HG02852 (cell line): ENCODE measurements around the gene SLC1A1.
A peak's percentile ranks its signal among the peaks of the same experiment; 100 is the strongest.
"Not testable (repeated sequence)": the region's sequence is repeated elsewhere in the genome, so short reads cannot be mapped to it uniquely, and the experiment has no call there.

Experiments
- ATAC-seq: cut with Tn5 transposase; IDR thresholded peaks from one replicate; pipeline ENCODE4 v1.9.1; 2021; ENCODE audit warnings: mild to moderate bottlenecking, moderate library complexity; ENCODE audit not compliant: unreplicated experiment

The SLC1A1 gene

GRCh38 chr9:4504250-4504649 lies 14.0 kb downstream of the SLC1A1 start:
- no peak for ATAC-seq

- ATAC-seq: peak; percentile 61
Measured at GRCh38 chr9:4506490-4506889, 16.2 kb downstream of the SLC1A1 start.

- no peak for ATAC-seq
Measured at GRCh38 chr9:4507306-4508130, 17.2 kb downstream of the SLC1A1 start.

- no peak for ATAC-seq
Measured at GRCh38 chr9:4508246-4508906, 18.1 kb downstream of the SLC1A1 start.

GRCh38 chr9:4508907-4509589 lies 18.8 kb downstream of the SLC1A1 start:
- ATAC-seq: no peak

- no peak for ATAC-seq
Measured at GRCh38 chr9:4509590-4509984, 19.3 kb downstream of the SLC1A1 start.

- no peak for ATAC-seq
Measured at GRCh38 chr9:4510546-4511322, 20.5 kb downstream of the SLC1A1 start.

- ATAC-seq: no peak
Measured at GRCh38 chr9:4514252-4515128, 24.2 kb downstream of the SLC1A1 start.

GRCh38 chr9:4515958-4516375 lies 25.7 kb downstream of the SLC1A1 start:
- ATAC-seq: peak; percentile 57

- ATAC-seq: no peak
Measured at GRCh38 chr9:4517274-4517673, 27.0 kb downstream of the SLC1A1 start.

- ATAC-seq: no peak
Measured at GRCh38 chr9:4519604-4520003, 29.3 kb downstream of the SLC1A1 start.

GRCh38 chr9:4520055-4520454 lies 29.8 kb downstream of the SLC1A1 start:
- ATAC-seq: no peak

GRCh38 chr9:4530375-4530774 lies 40.1 kb downstream of the SLC1A1 start:
- ATAC-seq: peak; percentile 51

- ATAC-seq: not testable (repeated sequence)
Measured at GRCh38 chr9:4530831-4531230, 40.6 kb downstream of the SLC1A1 start.

GRCh38 chr9:4531355-4531754 lies 41.1 kb downstream of the SLC1A1 start:
- ATAC-seq: not testable (repeated sequence)

GRCh38 chr9:4533881-4534280 lies 43.6 kb downstream of the SLC1A1 start:
- ATAC-seq: not testable (repeated sequence)

- ATAC-seq: not testable (repeated sequence)
Measured at GRCh38 chr9:4536196-4536595, 45.9 kb downstream of the SLC1A1 start.

- ATAC-seq: no peak
Measured at GRCh38 chr9:4537581-4537980, 47.3 kb downstream of the SLC1A1 start.

GRCh38 chr9:4538107-4538506 lies 47.8 kb downstream of the SLC1A1 start:
- ATAC-seq: no peak

GRCh38 chr9:4538621-4539020 lies 48.4 kb downstream of the SLC1A1 start:
- no peak for ATAC-seq
